ENCODE results near the gene NT5E.

NT5E gene

GRCh38 chr6:85465762-85466161 lies 15.9 kb downstream of the NT5E start:
- Histone ChIP-seq H3K27ac (peak overlapping the region in 8 of 11 experiments; percentile 89 to 98 (median 93); a peak in 16 of 22 replicates), H3K4me1 (peaks cover 52 to 85% (median 73%) of the 10 kb centered on the region in 10 experiments), H3K4me2 (peak overlapping the region; percentile 70 to 84 (median 81)), H3K36me3 (peaks cover 0 to 15% (median 0%) of the 10 kb centered on the region in 11 experiments; a peak in 5 of 22 replicates), H3K4me3 (no peak overlapping the region), H3K27me3 (no peaks in the 10 kb centered on the region), H4K20me1 (no peaks in the 10 kb centered on the region), H3K9me3 (replicated peaks in 1 of 11) (no peaks in the 10 kb centered on the region), H3K9ac (peak overlapping the region in 4 of 11 experiments; percentile 13 to 79 (median 46); a peak in 5 of 22 replicates)
- no peak for TF ChIP-seq Cebpa-rat (IDR thresholded peaks at IDR 0.05)

GRCh38 chr6:85468326-85468725 lies 18.4 kb downstream of the NT5E start:
- no peak overlapping the region; a peak in 1 of 22 replicates for H3K27ac ChIP-seq
- H3K9me3 ChIP-seq (replicated peaks in 1 of 11), result no peaks in the 10 kb centered on the region
- TF ChIP-seq Cebpa-rat (IDR thresholded peaks at IDR 0.05), result no peak
- peaks cover 28 to 60% (median 47%) of the 10 kb centered on the region in 10 experiments for H3K4me1 ChIP-seq
- no peaks in the 10 kb centered on the region for H3K27me3 ChIP-seq
- H3K9ac ChIP-seq, result no peak overlapping the region
- H3K4me2 ChIP-seq, result no peak overlapping the region; a peak in 1 of 22 replicates
- no peak overlapping the region for H3K4me3 ChIP-seq
- H3K36me3 ChIP-seq, result peaks cover 0 to 15% (median 0%) of the 10 kb centered on the region in 11 experiments; a peak in 5 of 22 replicates
- H4K20me1 ChIP-seq, result no peaks in the 10 kb centered on the region

DNA sequence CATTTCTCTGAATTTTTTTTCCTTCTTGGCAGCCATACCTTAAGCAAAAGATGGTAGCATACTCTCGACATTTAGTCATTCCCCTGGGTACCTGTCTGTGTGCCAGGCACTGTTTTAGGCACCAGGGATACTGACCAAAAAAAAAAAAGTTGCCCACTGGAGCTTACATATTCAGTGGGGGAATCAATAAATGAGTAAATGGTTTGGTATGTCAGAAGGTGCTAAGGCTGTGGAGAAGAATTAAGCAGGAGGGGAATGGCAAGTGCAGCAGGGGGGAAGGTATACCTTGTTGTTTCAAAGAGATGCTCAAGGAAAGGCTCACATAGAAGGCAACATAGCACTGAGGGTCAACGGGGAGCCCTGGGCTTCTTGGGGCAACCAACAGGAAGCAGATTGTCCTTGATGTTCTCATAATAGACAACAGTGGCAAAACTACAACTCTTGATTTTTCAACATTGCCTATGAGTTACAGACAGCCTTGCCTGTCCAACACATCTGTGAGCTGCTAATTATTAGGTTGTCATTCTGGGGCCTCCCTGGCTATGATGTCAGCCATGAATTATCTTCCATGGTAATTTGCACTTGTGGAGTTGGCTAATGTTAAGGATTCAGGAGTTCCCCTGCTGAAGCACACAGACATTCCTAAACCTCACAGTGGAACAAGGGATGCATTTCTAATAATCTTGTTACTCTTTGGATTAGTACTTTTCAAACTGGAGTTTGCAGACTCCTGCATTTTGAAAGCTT lies 19.6 kb downstream of the NT5E start:
- Histone ChIP-seq H3K4me1 (peaks cover 17 to 49% (median 36%) of the 10 kb centered on the region in 10 experiments), H3K27me3 (no peaks in the 10 kb centered on the region), H3K4me3 (no peak overlapping the region), H4K20me1 (no peaks in the 10 kb centered on the region), H3K9me3 (replicated peaks in 1 of 11) (no peaks in the 10 kb centered on the region), H3K36me3 (peaks cover 0 to 15% (median 0%) of the 10 kb centered on the region in 11 experiments; a peak in 5 of 22 replicates), H3K4me2 (peak overlapping the region in 8 of 11 experiments; percentile 7 to 35 (median 22); a peak in 8 of 22 replicates), H3K27ac (peak overlapping the region in 1 of 11 experiments; percentile 32; a peak in 1 of 22 replicates), H3K9ac (no peak overlapping the region)
- no peak for TF ChIP-seq Cebpa-rat (IDR thresholded peaks at IDR 0.05)

DNA sequence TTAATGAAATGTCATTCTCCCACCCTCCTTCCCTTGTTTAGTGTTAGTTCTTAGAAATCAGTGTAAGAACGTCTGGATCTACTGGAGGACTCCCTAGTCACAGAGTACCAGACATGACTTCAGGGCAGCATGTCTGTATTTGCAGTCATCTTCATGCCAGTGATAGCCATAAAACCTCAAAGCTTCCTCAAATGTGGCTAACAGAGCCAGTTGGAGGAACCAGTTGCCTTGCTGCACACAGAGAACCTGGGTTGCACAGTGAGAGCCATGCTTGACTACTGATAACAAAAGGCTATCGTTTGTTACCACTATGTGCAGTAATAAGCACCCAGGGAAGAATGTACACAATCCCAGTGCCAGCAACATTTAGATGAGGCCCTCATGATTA lies 20.1 kb downstream of the NT5E start:
- H3K4me3 ChIP-seq, result no peak overlapping the region
- no peaks in the 10 kb centered on the region for H3K27me3 ChIP-seq
- TF ChIP-seq Cebpa-rat (IDR thresholded peaks at IDR 0.05), result no peak
- H3K4me2 ChIP-seq, result peak overlapping the region in 8 of 11 experiments; percentile 7 to 35 (median 22); a peak in 8 of 22 replicates
- H3K27ac ChIP-seq, result peak overlapping the region in 1 of 11 experiments; percentile 32; a peak in 2 of 22 replicates
- peaks cover 11 to 43% (median 30%) of the 10 kb centered on the region in 10 experiments for H3K4me1 ChIP-seq
- no peak overlapping the region for H3K9ac ChIP-seq
- H4K20me1 ChIP-seq, result no peaks in the 10 kb centered on the region
- H3K9me3 ChIP-seq (replicated peaks in 1 of 11), result no peaks in the 10 kb centered on the region
- H3K36me3 ChIP-seq, result peaks cover 0 to 15% (median 0%) of the 10 kb centered on the region in 11 experiments; a peak in 5 of 22 replicates

DNA sequence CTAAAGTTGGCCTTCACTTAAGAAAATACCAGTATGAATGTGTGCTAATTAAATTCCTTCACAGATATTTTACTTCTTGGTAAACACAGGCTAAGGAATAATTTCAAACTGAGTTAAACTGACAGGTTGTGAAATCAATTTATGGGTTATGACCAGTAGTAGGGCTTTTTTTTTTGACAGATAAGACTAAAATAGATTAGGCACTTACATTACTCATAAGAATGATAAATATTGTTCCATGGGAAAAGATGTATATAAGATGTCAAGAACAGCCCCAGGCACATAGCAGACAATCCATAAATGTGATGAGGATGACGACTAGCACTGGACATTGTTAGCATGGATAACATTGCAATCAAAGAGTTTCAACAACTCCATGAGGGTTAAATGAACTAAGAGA lies 22.9 kb downstream of the NT5E start:
- Histone ChIP-seq H3K4me3 (no peak overlapping the region), H3K9me3 (replicated peaks in 1 of 11) (peaks cover 0 to 14% (median 8%) of the 10 kb centered on the region in 11 experiments; a peak in 9 of 22 replicates), H3K27me3 (no peaks in the 10 kb centered on the region), H3K4me1 (peaks cover 0 to 25% (median 15%) of the 10 kb centered on the region in 10 experiments; a peak in 14 of 20 replicates), H3K4me2 (no peak overlapping the region), H3K9ac (no peak overlapping the region), H3K36me3 (peaks cover 0 to 26% (median 9%) of the 10 kb centered on the region in 11 experiments; a peak in 9 of 22 replicates), H4K20me1 (no peaks in the 10 kb centered on the region), H3K27ac (no peak overlapping the region)
- TF ChIP-seq Cebpa-rat (IDR thresholded peaks at IDR 0.05), result no peak

GRCh38 chr6:85473748-85474147 lies 23.9 kb downstream of the NT5E start:
- Histone ChIP-seq H3K4me3 (no peak overlapping the region), H4K20me1 (no peaks in the 10 kb centered on the region), H3K27me3 (no peaks in the 10 kb centered on the region), H3K27ac (no peak overlapping the region), H3K9ac (no peak overlapping the region), H3K4me1 (peaks cover 0 to 19% (median 15%) of the 10 kb centered on the region in 10 experiments; a peak in 14 of 20 replicates), H3K9me3 (replicated peaks in 1 of 11) (peaks cover 0 to 14% (median 8%) of the 10 kb centered on the region in 11 experiments; a peak in 9 of 22 replicates), H3K36me3 (peaks cover 0 to 25% (median 9%) of the 10 kb centered on the region in 11 experiments; a peak in 9 of 22 replicates), H3K4me2 (no peak overlapping the region)
- TF ChIP-seq Cebpa-rat (IDR thresholded peaks at IDR 0.05), result no peak

GRCh38 chr6:85476532-85476931 lies 26.6 kb downstream of the NT5E start:
- TF ChIP-seq Cebpa-rat (IDR thresholded peaks at IDR 0.05), result no peak
- Histone ChIP-seq H3K4me2 (no peak overlapping the region), H3K9ac (no peak overlapping the region), H3K27me3 (no peaks in the 10 kb centered on the region), H3K36me3 (peaks cover 0 to 17% (median 9%) of the 10 kb centered on the region in 11 experiments; a peak in 8 of 22 replicates), H4K20me1 (no peaks in the 10 kb centered on the region), H3K27ac (no peak overlapping the region), H3K4me3 (no peak overlapping the region), H3K9me3 (replicated peaks in 1 of 11) (peaks cover 0 to 14% (median 8%) of the 10 kb centered on the region in 11 experiments; a peak in 9 of 22 replicates), H3K4me1 (peaks cover 0 to 1% (median 0%) of the 10 kb centered on the region in 10 experiments; a peak in 1 of 20 replicates)

GRCh38 chr6:85479208-85479607 lies 29.3 kb downstream of the NT5E start:
- no peak overlapping the region for H3K4me2 ChIP-seq
- H3K36me3 ChIP-seq, result peaks cover 0 to 17% (median 9%) of the 10 kb centered on the region in 11 experiments; a peak in 7 of 22 replicates
- no peaks in the 10 kb centered on the region for H3K27me3 ChIP-seq
- TF ChIP-seq Cebpa-rat (IDR thresholded peaks at IDR 0.05), result no peak
- no peak overlapping the region for H3K27ac ChIP-seq
- no peak overlapping the region for H3K4me3 ChIP-seq
- peaks cover 0 to 14% (median 8%) of the 10 kb centered on the region in 11 experiments; a peak in 9 of 22 replicates for H3K9me3 ChIP-seq (replicated peaks in 1 of 11)
- H4K20me1 ChIP-seq, result no peaks in the 10 kb centered on the region
- H3K9ac ChIP-seq, result no peak overlapping the region
- peaks cover 7 to 16% (median 13%) of the 10 kb centered on the region in 10 experiments for H3K4me1 ChIP-seq
